ENCODE results near the gene TAGLN3.

Gene TAGLN3

GRCh38 chr3:112048911-112049310 lies 50.2 kb downstream of the TAGLN3 start:
- DNase-seq (ENCODE audit: low spot score) = no peak

- DNase-seq (ENCODE audit: low spot score) = no peak
Measured at GRCh38 chr3:112053229-112053628, 54.5 kb downstream of the TAGLN3 start.

DNA sequence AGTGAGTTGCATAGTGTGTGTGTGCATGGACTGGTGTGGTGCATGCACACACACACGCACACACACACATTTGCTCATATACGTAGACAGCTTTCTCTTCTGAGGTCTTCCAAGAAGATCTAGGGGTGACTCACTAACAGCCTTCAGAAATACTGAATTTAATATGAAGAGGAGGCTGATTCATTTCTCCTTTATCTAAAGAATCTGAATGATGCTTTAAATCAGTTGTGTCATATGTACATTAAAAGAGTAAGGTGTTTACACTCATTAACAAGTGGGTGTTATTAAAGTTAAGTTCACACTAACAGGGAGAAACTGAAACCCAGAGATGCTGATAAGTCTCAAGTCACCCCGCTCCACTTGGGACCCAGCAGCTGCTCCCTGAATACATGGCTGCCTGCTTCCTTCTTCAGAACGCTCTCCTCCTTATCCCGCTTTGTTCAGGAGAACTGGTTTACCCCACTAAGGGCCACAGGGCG lies 57.8 kb downstream of the TAGLN3 start:
- DNase-seq (ENCODE audit: low spot score) = no peak

DNA sequence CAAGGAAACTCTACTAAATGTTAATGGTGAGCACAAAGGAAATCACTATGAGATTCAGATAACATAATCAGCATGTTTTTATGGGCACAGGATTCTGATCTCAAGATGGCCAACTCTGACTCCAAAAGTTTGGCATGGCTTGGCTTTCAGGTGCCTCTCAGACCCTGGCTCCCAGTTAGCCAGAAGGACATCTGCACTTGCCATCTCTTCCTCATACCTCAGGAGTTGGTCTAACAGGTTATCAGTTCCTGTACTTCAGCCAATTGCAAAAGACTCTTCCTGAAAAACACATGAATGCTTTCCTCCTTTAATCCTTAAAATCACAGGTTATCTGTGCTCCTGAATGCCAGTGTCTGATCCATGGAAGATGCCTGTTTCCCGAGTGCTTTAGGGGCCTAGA lies 60.8 kb downstream of the TAGLN3 start:
- DNase-seq (ENCODE audit: low spot score) = no peak

- DNase-seq (ENCODE audit: low spot score) = no peak
Measured at GRCh38 chr3:112061152-112061551, 62.4 kb downstream of the TAGLN3 start.
